GM12878 (cell line): ENCODE data around the gene ALDH1L1. TPM values are rescaled to one million over a fixed set of nuclear protein-coding genes. Genes with fewer than 3 reads are reported as not detected.

Experiments used
- ATAC-seq: fragments of 200-7000 bp; cut with Tn5 transposase; 3 replicates; pipeline ENCODE4 v1.9.1; 2020; ENCODE audit warnings: mild to moderate bottlenecking, moderate library complexity
- BruUV-seq: library from RNA; stranded (reverse); fragments of 400-500 nt; replicated peaks from 2 replicates; lab custom pipeline; 2021; lab: Mats Ljungman, UMichigan
- CTCF ChIA-PET: fragments of 300-600 bp; sonication (Branson Sonifier 250); formaldehyde crosslinking; extraction: SDS; loops from one replicate; lab custom pipeline; 2021; ENCODE audit warnings: inconsistent platforms; lab: Yijun Ruan, JAX
- POLR2A ChIA-PET: fragments of 350-600 bp; formaldehyde crosslinking; extraction: SDS; loops from one replicate; lab custom pipeline; 2021; ENCODE audit warnings: inconsistent platforms; lab: Charles Lee
- RAD21 ChIA-PET: fragments of 300-600 bp; sonication (Branson Sonifier 250); formaldehyde crosslinking; loops from one replicate; lab custom pipeline; 2023; ENCODE audit warnings: antibody characterized with exemption; ENCODE audit not compliant: unreplicated experiment; lab: Charles Lee
- SMC1A ChIA-PET: fragments of 300-600 bp; sonication (Branson Sonifier 250); formaldehyde crosslinking; loops from one replicate; lab custom pipeline; 2023; ENCODE audit not compliant: unreplicated experiment, uncharacterized antibody; lab: Charles Lee
- DNase-seq: peaks from one replicate; pipeline ENCODE4 v3.0.0-alpha.2; 2011; ENCODE audit warnings: low read depth, low spot score
- FAIRE-seq: peaks from 3 replicates; lab custom pipeline; 2011; peaks lifted over from hg19 to GRCh38; lab: Jason Lieb, UNC
- H2AFZ ChIP-seq: 2 replicates; pipeline ENCODE4 v1.6.0; 2011; ENCODE audit warnings: low read depth, low read length, control low read depth; ENCODE audit not compliant: control insufficient read depth
- H3K27ac ChIP-seq: 2 replicates; pipeline ENCODE4 v1.5.1; 2011; ENCODE audit warnings: control low read depth; ENCODE audit not compliant: control insufficient read depth, insufficient read depth
- H3K27me3 ChIP-seq, 2 experiments: replicated peaks in 1 of 2; 2 replicates each; pipeline versions ENCODE4 v1.6.0 to v1.6.1; 2011; ENCODE audit warnings: low read length in 1 of 2; ENCODE audit not compliant: control insufficient read depth in 2 of 2, insufficient read depth in 2 of 2
- H3K36me3 ChIP-seq, 2 experiments: 2 replicates each; pipeline ENCODE4 v1.5.1; 2011; ENCODE audit warnings: low read length in 1 of 2; ENCODE audit not compliant: control insufficient read depth in 2 of 2, insufficient read depth in 2 of 2
- H3K4me1 ChIP-seq: 2 replicates; pipeline ENCODE4 v1.6.1; 2011; ENCODE audit warnings: mild to moderate bottlenecking, low read length, moderate library complexity, mixed read lengths; ENCODE audit not compliant: control insufficient read depth, insufficient read depth
- H3K4me2 ChIP-seq: 2 replicates; pipeline ENCODE4 v1.6.0; 2011; ENCODE audit warnings: control low read depth; ENCODE audit not compliant: control insufficient read depth, insufficient read depth
- H3K4me3 ChIP-seq: fragments of 200-600 bp; sonication (generic); 2 replicates; pipeline ENCODE4 v1.5.1; 2016
- H3K79me2 ChIP-seq: 2 replicates; pipeline ENCODE4 v1.6.0; 2011; ENCODE audit warnings: low read length; ENCODE audit not compliant: control insufficient read depth, insufficient read depth
- H3K9ac ChIP-seq: 2 replicates; pipeline ENCODE4 v1.8.0; 2011; ENCODE audit warnings: low read length, control low read depth, mixed read lengths; ENCODE audit not compliant: control insufficient read depth, insufficient read depth
- H3K9me3 ChIP-seq: replicated peaks from 3 replicates; pipeline ENCODE4 v1.5.1; 2011; ENCODE audit warnings: mild to moderate bottlenecking, low read length; ENCODE audit not compliant: control insufficient read depth, insufficient read depth
- H4K20me1 ChIP-seq: 2 replicates; pipeline ENCODE4 v1.6.0; 2011; ENCODE audit not compliant: control insufficient read depth, insufficient read depth
- BCLAF1 ChIP-seq: fragments of 450-650 bp; IDR thresholded peaks from 2 replicates; pipeline ENCODE4 v1.6.1; 2017; ENCODE audit warnings: antibody characterized with exemption, mild to moderate bottlenecking, moderate library complexity
- BRCA1 ChIP-seq: IDR thresholded peaks from 2 replicates; pipeline ENCODE4 v1.6.1; 2011; ENCODE audit warnings: low read depth, low read length, improper control_type of control experiment
- CEBPB ChIP-seq, 2 experiments: fragments of 150-350 bp in 1 of 2; IDR thresholded peaks; 2 replicates each; pipeline ENCODE4 v1.6.1; 2012 to 2014; ENCODE audit warnings: low read depth in 2 of 2, low read length in 2 of 2, borderline replicate concordance in 1 of 2, inconsistent platforms in 1 of 2
- DPF2 ChIP-seq: fragments of 450-650 bp; IDR thresholded peaks from 2 replicates; pipeline ENCODE4 v1.6.1; 2017; ENCODE audit warnings: mild to moderate bottlenecking
- LARP7 ChIP-seq: fragments of 450-650 bp; IDR thresholded peaks from 2 replicates; pipeline ENCODE4 v1.6.1; 2017; ENCODE audit warnings: mild to moderate bottlenecking
- NBN ChIP-seq: fragments of 450-650 bp; IDR thresholded peaks from 2 replicates; pipeline ENCODE4 v1.6.1; 2016
- NKRF ChIP-seq: fragments of 450-650 bp; conservative IDR thresholded peaks from 2 replicates; pipeline ENCODE4 v1.6.1; 2017; ENCODE audit warnings: mild to moderate bottlenecking, moderate library complexity
- NR2C1 ChIP-seq: fragments of 450-650 bp; IDR thresholded peaks from 2 replicates; pipeline ENCODE4 v1.6.1; 2017; ENCODE audit warnings: antibody characterized with exemption, mild to moderate bottlenecking, moderate library complexity
- RFX5 ChIP-seq: IDR thresholded peaks from 2 replicates; pipeline ENCODE4 v1.6.1; 2011; ENCODE audit warnings: low read depth, low read length, improper control_type of control experiment
- SKIL ChIP-seq: fragments of 450-650 bp; IDR thresholded peaks from 2 replicates; pipeline ENCODE4 v1.6.1; 2017; ENCODE audit warnings: mild to moderate bottlenecking, low read depth, inconsistent platforms; ENCODE audit not compliant: poor library complexity, severe bottlenecking
- SPI1 ChIP-seq: IDR thresholded peaks from 2 replicates; pipeline ENCODE4 v1.6.1; 2011; ENCODE audit warnings: low read depth, mild to moderate bottlenecking, low read length, moderate library complexity, borderline replicate concordance; ENCODE audit not compliant: insufficient read depth
- SREBF2 ChIP-seq: IDR thresholded peaks from 2 replicates; pipeline ENCODE4 v1.6.1; 2012; ENCODE audit warnings: mild to moderate bottlenecking, low read length
- TBL1XR1 ChIP-seq: IDR thresholded peaks from 2 replicates; pipeline ENCODE4 v1.6.1; 2012; ENCODE audit warnings: low read depth, low read length, improper control_type of control experiment
- ZZZ3 ChIP-seq: IDR thresholded peaks from 2 replicates; pipeline ENCODE4 v1.6.1; 2011; ENCODE audit warnings: low read depth; ENCODE audit not compliant: control insufficient read depth, insufficient read length
- WGBS: methylation state at CpG from one replicate; pipeline ENCODE4 v1.1.6; 2016; ENCODE audit warnings: low lambda C conversion rate; ENCODE audit not compliant: insufficient replicate concordance, insufficient coverage; ENCODE audit errors: missing lambda C conversion rate; 5-methylcytosine and 5-hydroxymethylcytosine counted together
- in situ Hi-C: fragments of 300-500 bp; cut with MboI; formaldehyde crosslinking; loops from 9 replicates; pipeline ENCODE4 v1.14.3; 2018; ENCODE audit warnings: mixed read lengths
- intact Hi-C: fragments of 100-400 bp; cut with micrococcal nuclease; formaldehyde crosslinking; loops from one replicate; pipeline ENCODE4 v1.14.2; 2022; ENCODE audit not compliant: unreplicated experiment
- polyA plus RNA-seq, 11 experiments: library from polyadenylated mRNA; depleted of rRNA in 4 of 11; unstranded in 6 of 11; stranded (reverse) in 5 of 11; fragments of >200 nt; fragmentation: Nextera tagmentation in 4 of 11; fragmentation: Illumina TruSeq in 1 of 11; extraction: Ambion mirVana in 4 of 11; extraction: Trizol in 1 of 11; gene quantifications; 1 replicate in 1 of 11; 2 replicates in 10 of 11; pipeline versions ENCODE4 v1.2.1 to v1.2.3, GENCODE V29; 2011 to 2016; ENCODE audit warnings: inconsistent platforms in 2 of 11, missing spikeins in 2 of 11, low read depth in 1 of 11
- total RNA-seq, 4 experiments: library from RNA; depleted of rRNA in 3 of 4; stranded (reverse); fragments of >200 nt in 3 of 4; fragmentation: Illumina TruSeq in 1 of 4; extraction: Trizol in 1 of 4; gene quantifications; 2 replicates each; pipeline versions ENCODE4 v1.2.1 to v1.2.3, GENCODE V29; 2013 to 2021
- TF ChIP-seq, protein P1 (sequence below): fragments of 450-650 bp; IDR thresholded peaks from 2 replicates; pipeline ENCODE4 v1.6.1; 2017; ENCODE audit warnings: mild to moderate bottlenecking

ALDH1L1 gene
- total and polyA plus RNA-seq, 10 of the 15 experiments (the other 5 are each of a cell fraction or from before 2014, with no cell fraction given): 0.04 to 18.2 (median 0.45) TPM

GRCh38 chr3:126149960-126150515 is 30.3 kb downstream of the ALDH1L1 start:
- Histone ChIP-seq H3K9ac (no peak overlapping the region), H3K4me1 (no peaks in the 10 kb centered on the region), H3K79me2 (no peaks in the 10 kb centered on the region), H3K4me3 (no peak overlapping the region), H3K36me3 (no peaks in the 10 kb centered on the region), H3K27ac (no peak overlapping the region), H3K27me3 (no peaks in the 10 kb centered on the region; a peak in 1 of 4 replicates), H4K20me1 (no peaks in the 10 kb centered on the region; the same call in 1 of the 2 replicates), H3K9me3 (no peaks in the 10 kb centered on the region), H2AFZ (no peak overlapping the region), H3K4me2 (no peak overlapping the region)
- intact Hi-C loops (no loop called here), in situ Hi-C loops (no loop called here)
- CTCF ChIA-PET: no interaction called here
- SMC1A ChIA-PET: no interaction called here
- no TSS peak for BruUV-seq
- WGBS: 33% methylated on average over 7 of the region's 7 CpGs
- FAIRE-seq (no peak), DNase-seq (no peak), ATAC-seq (no peak)
- RAD21 ChIA-PET: no interaction called here
- POLR2A ChIA-PET: no interaction called here
- no peak for TF ChIP-seq DPF2
- TF ChIP-seq TBL1XR1: no peak
- no peak for TF ChIP-seq NKRF
- TF ChIP-seq SKIL: no peak
- TF ChIP-seq ZZZ3: no peak
- no peak for TF ChIP-seq BCLAF1
- TF ChIP-seq CEBPB (IDR thresholded peaks at IDR 0.05; ENCODE audit: borderline replicate concordance in 1 of 2, low read depth in 2 of 2, low read length in 2 of 2): no peak
- TF ChIP-seq SPI1: no peak
- TF ChIP-seq, protein P1, sequence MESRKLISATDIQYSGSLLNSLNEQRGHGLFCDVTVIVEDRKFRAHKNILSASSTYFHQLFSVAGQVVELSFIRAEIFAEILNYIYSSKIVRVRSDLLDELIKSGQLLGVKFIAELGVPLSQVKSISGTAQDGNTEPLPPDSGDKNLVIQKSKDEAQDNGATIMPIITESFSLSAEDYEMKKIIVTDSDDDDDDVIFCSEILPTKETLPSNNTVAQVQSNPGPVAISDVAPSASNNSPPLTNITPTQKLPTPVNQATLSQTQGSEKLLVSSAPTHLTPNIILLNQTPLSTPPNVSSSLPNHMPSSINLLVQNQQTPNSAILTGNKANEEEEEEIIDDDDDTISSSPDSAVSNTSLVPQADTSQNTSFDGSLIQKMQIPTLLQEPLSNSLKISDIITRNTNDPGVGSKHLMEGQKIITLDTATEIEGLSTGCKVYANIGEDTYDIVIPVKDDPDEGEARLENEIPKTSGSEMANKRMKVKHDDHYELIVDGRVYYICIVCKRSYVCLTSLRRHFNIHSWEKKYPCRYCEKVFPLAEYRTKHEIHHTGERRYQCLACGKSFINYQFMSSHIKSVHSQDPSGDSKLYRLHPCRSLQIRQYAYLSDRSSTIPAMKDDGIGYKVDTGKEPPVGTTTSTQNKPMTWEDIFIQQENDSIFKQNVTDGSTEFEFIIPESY: no peak
- no peak for TF ChIP-seq NR2C1
- no peak for TF ChIP-seq RFX5
- TF ChIP-seq LARP7: no peak
- no peak for TF ChIP-seq SREBF2
- TF ChIP-seq BRCA1: no peak
- TF ChIP-seq NBN: no peak
